Amniotic epithelial cell (primary cell): ENCODE data around the gene HACD1.
"Not testable (repeated sequence)": the region's sequence is repeated elsewhere in the genome, so short reads cannot be mapped to it uniquely, and the experiment has no call there.

ENCODE experiments used
- DNase-seq: peaks from one replicate; pipeline ENCODE4 v3.0.0-alpha.2; 2010; ENCODE audit warnings: low read depth

The HACD1 gene

GRCh38 chr10:17643755-17644484, 26.7 kb upstream of the HACD1 start, which contains the start of gene STAM:
Gene STAM, plus strand, starts transcription at chr10:17644151. Its CDS starts 189 bp downstream, at chr10:17644340.
- peak; percentile 86 for DNase-seq

GRCh38 chr10:17643339-17643754, 26.2 kb upstream of the HACD1 start:
- DNase-seq = no peak

GRCh38 chr10:17640331-17640816, 23.2 kb upstream of the HACD1 start:
- DNase-seq = no peak

- no peak for DNase-seq
Observed at GRCh38 chr10:17637869-17638268, 20.7 kb upstream of the HACD1 start.

GRCh38 chr10:17633353-17633752, 16.2 kb upstream of the HACD1 start:
- DNase-seq = no peak

GRCh38 chr10:17632590-17632989, 15.4 kb upstream of the HACD1 start:
- not testable (repeated sequence) for DNase-seq

GRCh38 chr10:17626656-17627055, 9.5 kb upstream of the HACD1 start:
- DNase-seq = no peak

GRCh38 chr10:17624996-17625395, 7.8 kb upstream of the HACD1 start:
- DNase-seq = peak; percentile 36

- DNase-seq = peak; percentile 34
Observed at GRCh38 chr10:17622061-17622460, 4.9 kb upstream of the HACD1 start.

- DNase-seq = peak; percentile 54
Observed at GRCh38 chr10:17616403-17617030, 657 bp downstream of the HACD1 start.

- DNase-seq = no peak
Observed at GRCh38 chr10:17609523-17610079, 7.6 kb downstream of the HACD1 start.

GRCh38 chr10:17607603-17608332, 9.4 kb downstream of the HACD1 start:
- peak; percentile 61 for DNase-seq

- DNase-seq = no peak
Observed at GRCh38 chr10:17607060-17607459, 10.1 kb downstream of the HACD1 start.

- no peak for DNase-seq
Observed at GRCh38 chr10:17606547-17607040, 10.6 kb downstream of the HACD1 start.

GRCh38 chr10:17605936-17606335, 11.2 kb downstream of the HACD1 start:
- no peak for DNase-seq

GRCh38 chr10:17599089-17599488, 18.1 kb downstream of the HACD1 start:
- DNase-seq = peak; percentile 40

GRCh38 chr10:17597386-17597785, 19.8 kb downstream of the HACD1 start:
- DNase-seq = no peak

GRCh38 chr10:17590969-17591645, 26.1 kb downstream of the HACD1 start:
- no peak for DNase-seq

- not testable (repeated sequence) for DNase-seq
Observed at GRCh38 chr10:17589316-17589715, 27.9 kb downstream of the HACD1 start.

GRCh38 chr10:17588420-17588819, 28.8 kb downstream of the HACD1 start:
- no peak for DNase-seq

- DNase-seq = not testable (repeated sequence)
Observed at GRCh38 chr10:17587321-17587720, 29.9 kb downstream of the HACD1 start.

- peak; percentile 6 for DNase-seq
Observed at GRCh38 chr10:17586821-17587234, 30.3 kb downstream of the HACD1 start.
